DND-41 (cell line): ENCODE measurements around the gene TOR3A.
A peak's percentile ranks its signal among the peaks of the same experiment; 100 is the strongest.

Experiments
- ATAC-seq: fragments of 200-7000 bp; cut with Tn5 transposase; 3 replicates; pipeline ENCODE4 v1.9.1; 2021; ENCODE audit warnings: low read depth; ENCODE audit not compliant: insufficient read depth
- DNase-seq: peaks from one replicate; pipeline ENCODE4 v3.0.0-alpha.2; 2020
- H2AFZ ChIP-seq: 2 replicates; pipeline ENCODE4 v1.6.0; 2012; ENCODE audit warnings: low read depth, low read length
- H3K27ac ChIP-seq: 2 replicates; pipeline ENCODE4 v1.5.1; 2012; ENCODE audit warnings: low read length, inconsistent platforms
- H3K27me3 ChIP-seq: fragments of 200-600 bp; sonication (generic); 2 replicates; pipeline ENCODE4 v1.6.0; 2012; ENCODE audit warnings: low read length, mild to moderate bottlenecking, inconsistent platforms; ENCODE audit not compliant: insufficient read depth, poor library complexity
- H3K36me3 ChIP-seq: 2 replicates; pipeline ENCODE4 v1.5.1; 2012; ENCODE audit warnings: low read length, inconsistent platforms; ENCODE audit not compliant: insufficient read depth
- H3K4me1 ChIP-seq: 2 replicates; pipeline ENCODE4 v1.5.1; 2012; ENCODE audit warnings: mild to moderate bottlenecking, low read length; ENCODE audit not compliant: insufficient read depth
- H3K4me2 ChIP-seq: 2 replicates; pipeline ENCODE4 v1.6.0; 2012; ENCODE audit warnings: mild to moderate bottlenecking, moderate library complexity, low read length, inconsistent platforms; ENCODE audit not compliant: insufficient read depth
- H3K4me3 ChIP-seq, 2 experiments: fragments of 200-600 bp in 1 of 2; shearing (Covaris generic) in 1 of 2; 2 replicates each; pipeline ENCODE4 v1.5.1; 2012 to 2016; ENCODE audit warnings: inconsistent platforms in 2 of 2, low read length in 2 of 2, mild to moderate bottlenecking in 2 of 2, low read depth in 1 of 2, moderate library complexity in 1 of 2
- H3K79me2 ChIP-seq: 2 replicates; pipeline ENCODE4 v1.6.0; 2012; ENCODE audit warnings: low read length, inconsistent platforms; ENCODE audit not compliant: insufficient read depth
- H3K9ac ChIP-seq: 2 replicates; pipeline ENCODE4 v1.6.0; 2012; ENCODE audit warnings: low read depth, mild to moderate bottlenecking, inconsistent platforms, low read length, moderate library complexity
- H3K9me3 ChIP-seq: 2 replicates; pipeline ENCODE4 v1.5.1; 2012; ENCODE audit warnings: low read length, moderate library complexity, mild to moderate bottlenecking, inconsistent platforms; ENCODE audit not compliant: insufficient read depth, severe bottlenecking
- H4K20me1 ChIP-seq: 2 replicates; pipeline ENCODE4 v1.6.0; 2012; ENCODE audit warnings: low read length; ENCODE audit not compliant: insufficient read depth
- CTCF ChIP-seq: IDR thresholded peaks from 2 replicates; pipeline ENCODE4 v1.5.1; 2012; ENCODE audit warnings: borderline replicate concordance, low read length, moderate library complexity, mild to moderate bottlenecking; ENCODE audit not compliant: poor library complexity, severe bottlenecking; ENCODE audit errors: extremely low read depth
- EZH2 ChIP-seq: IDR thresholded peaks from 3 replicates; pipeline ENCODE4 v1.6.1; 2012; ENCODE audit warnings: borderline replicate concordance, low read depth, mild to moderate bottlenecking, moderate library complexity, low read length, inconsistent platforms; ENCODE audit not compliant: severe bottlenecking

TOR3A gene

GRCh38 chr1:179042700-179043099 is 39.2 kb upstream of the TOR3A start:
- ATAC-seq = no peak

GRCh38 chr1:179043266-179043665 is 38.6 kb upstream of the TOR3A start:
- Histone ChIP-seq H3K27ac (no peak overlapping the region), H3K4me3 (no peak overlapping the region), H3K27me3 (no peaks in the 10 kb centered on the region), H4K20me1 (peaks cover 17% of the 10 kb centered on the region; the same call in 1 of the 2 replicates), H2AFZ (no peak overlapping the region), H3K36me3 (peaks cover 13% of the 10 kb centered on the region; the same call in 1 of the 2 replicates), H3K4me1 (peaks cover 11% of the 10 kb centered on the region), H3K79me2 (peaks cover 29% of the 10 kb centered on the region), H3K9me3 (no peaks in the 10 kb centered on the region), H3K9ac (no peak overlapping the region), H3K4me2 (no peak overlapping the region)
- ATAC-seq (0 out of 3 replicates have a peak, but pooled peaks have one; percentile 12), DNase-seq (no peak)
- TF ChIP-seq CTCF (no peak), EZH2 (no peak)

More at GRCh38 chr1:179042700-179043099, 39.2 kb upstream of the TOR3A start:
- Histone ChIP-seq H3K27ac (no peak overlapping the region), H3K4me2 (no peak overlapping the region), H4K20me1 (peaks cover 17% of the 10 kb centered on the region; the same call in 1 of the 2 replicates), H3K4me3 (no peak overlapping the region), H2AFZ (no peak overlapping the region), H3K36me3 (peaks cover 13% of the 10 kb centered on the region; the same call in 1 of the 2 replicates), H3K4me1 (peaks cover 11% of the 10 kb centered on the region), H3K9me3 (no peaks in the 10 kb centered on the region), H3K9ac (no peak overlapping the region), H3K27me3 (no peaks in the 10 kb centered on the region), H3K79me2 (peaks cover 29% of the 10 kb centered on the region)
- DNase-seq = no peak
- TF ChIP-seq EZH2 (no peak), CTCF (no peak)

- H3K9ac ChIP-seq = no peak overlapping the region
- H3K36me3 ChIP-seq = peaks cover 13% of the 10 kb centered on the region; the same call in 1 of the 2 replicates
- H3K4me2 ChIP-seq = no peak overlapping the region
- TF ChIP-seq EZH2 (no peak), CTCF (no peak)
- peaks cover 5% of the 10 kb centered on the region for H3K4me1 ChIP-seq
- ATAC-seq (no peak), DNase-seq (no peak)
- H3K79me2 ChIP-seq = peaks cover 29% of the 10 kb centered on the region
- H3K9me3 ChIP-seq = no peaks in the 10 kb centered on the region
- H2AFZ ChIP-seq = no peak overlapping the region
- no peak overlapping the region for H3K4me3 ChIP-seq
- H3K27me3 ChIP-seq = no peaks in the 10 kb centered on the region
- H3K27ac ChIP-seq = no peak overlapping the region
- H4K20me1 ChIP-seq = peaks cover 13% of the 10 kb centered on the region; the same call in 1 of the 2 replicates
Observed at GRCh38 chr1:179043907-179044306, 38.0 kb upstream of the TOR3A start.
